ENCODE results near the gene CYP2C19.
"Not testable (repeated sequence)": the region's sequence is repeated elsewhere in the genome, so short reads cannot be mapped to it uniquely, and the experiment has no call there.

CYP2C19 gene

DNA sequence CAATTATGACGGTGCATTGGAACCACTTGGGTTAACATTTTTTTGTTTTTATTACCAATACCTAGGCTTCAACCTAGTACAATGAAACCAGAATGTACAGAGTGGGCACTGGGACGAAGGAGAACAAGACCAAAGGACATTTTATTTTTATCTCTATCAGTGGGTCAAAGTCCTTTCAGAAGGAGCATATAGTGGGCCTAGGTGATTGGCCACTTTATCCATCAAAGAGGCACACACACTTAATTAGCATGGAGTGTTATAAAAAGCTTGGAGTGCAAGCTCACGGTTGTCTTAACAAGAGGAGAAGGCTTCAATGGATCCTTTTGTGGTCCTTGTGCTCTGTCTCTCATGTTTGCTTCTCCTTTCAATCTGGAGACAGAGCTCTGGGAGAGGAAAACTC, at the start of gene CYP2C19:
Gene CYP2C19 (plus strand): TSS at position 289 of the 400 bp plus-strand sequence. CDS start 25 bp downstream, at position 314.
- no peak for DNase-seq

DNA sequence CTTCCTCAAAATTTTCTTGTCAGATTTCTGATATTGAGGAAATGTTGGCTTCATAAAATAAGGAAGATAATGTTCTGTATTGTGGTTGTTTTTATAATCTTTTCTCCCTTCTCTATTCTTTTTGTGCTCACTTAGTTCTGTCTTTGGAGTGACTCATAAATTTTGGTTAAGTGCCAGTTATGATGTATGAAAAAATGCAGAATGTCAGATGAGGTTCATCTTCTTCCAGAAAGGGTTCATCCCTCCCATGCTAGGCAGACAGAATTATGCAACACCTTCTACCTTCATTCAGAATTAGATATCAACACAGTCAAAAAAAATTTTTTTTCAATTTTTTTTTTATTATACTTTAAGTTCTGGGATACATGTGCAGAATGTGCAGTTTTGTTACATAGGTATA, 36.6 kb upstream of the CYP2C19 start:
- DNase-seq: no peak

DNA sequence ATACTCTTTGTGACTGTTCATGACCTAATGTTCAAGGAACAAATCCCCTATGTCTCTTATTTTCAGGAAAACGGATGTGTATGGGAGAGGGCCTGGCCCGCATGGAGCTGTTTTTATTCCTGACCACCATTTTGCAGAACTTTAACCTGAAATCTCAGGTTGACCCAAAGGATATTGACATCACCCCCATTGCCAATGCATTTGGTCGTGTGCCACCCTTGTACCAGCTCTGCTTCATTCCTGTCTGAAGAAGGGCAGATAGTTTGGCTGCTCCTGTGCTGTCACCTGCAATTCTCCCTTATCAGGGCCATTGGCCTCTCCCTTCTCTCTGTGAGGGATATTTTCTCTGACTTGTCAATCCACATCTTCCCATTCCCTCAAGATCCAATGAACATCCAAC, 27.3 kb upstream of the CYP2C19 start:
- no peak for DNase-seq

DNA sequence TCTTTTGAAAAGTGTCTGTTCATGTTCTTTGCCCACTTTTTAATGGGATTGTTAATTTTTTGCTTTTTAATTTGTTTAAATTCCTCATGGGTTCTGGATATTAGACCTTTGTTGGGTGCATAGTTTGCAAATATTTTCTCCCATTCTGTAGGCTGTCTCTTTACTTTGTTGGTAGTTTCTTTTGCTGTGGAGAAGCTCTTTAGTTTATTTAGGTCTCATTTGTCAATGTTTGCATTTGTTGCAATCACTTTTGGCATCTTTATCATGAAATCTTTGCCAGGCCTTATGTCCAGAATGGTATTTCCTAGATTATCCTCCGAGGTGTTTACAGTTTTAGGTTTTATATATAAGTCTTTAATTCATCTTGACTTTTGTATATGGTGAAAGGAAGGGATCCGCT, 23.9 kb upstream of the CYP2C19 start:
- DNase-seq: no peak

DNA sequence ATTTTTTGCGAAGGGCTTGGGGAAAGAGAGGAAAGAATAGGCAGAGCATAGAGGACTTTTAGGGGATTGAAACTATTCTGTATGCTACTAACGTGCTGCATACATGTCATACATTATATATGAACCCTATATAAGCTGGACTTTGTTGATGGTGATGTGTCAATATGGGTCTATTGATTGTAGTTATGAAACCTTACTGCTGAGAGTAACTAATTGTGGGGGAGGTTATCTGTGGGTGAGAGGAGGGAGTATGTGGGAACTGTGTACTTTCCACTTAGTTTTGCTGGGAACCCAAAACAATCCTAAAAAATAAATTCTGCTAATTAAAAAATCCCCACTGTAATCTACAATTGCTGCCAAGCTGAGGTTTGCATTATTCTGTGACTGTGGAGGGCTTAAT, 15.3 kb upstream of the CYP2C19 start:
- no peak for DNase-seq

DNA sequence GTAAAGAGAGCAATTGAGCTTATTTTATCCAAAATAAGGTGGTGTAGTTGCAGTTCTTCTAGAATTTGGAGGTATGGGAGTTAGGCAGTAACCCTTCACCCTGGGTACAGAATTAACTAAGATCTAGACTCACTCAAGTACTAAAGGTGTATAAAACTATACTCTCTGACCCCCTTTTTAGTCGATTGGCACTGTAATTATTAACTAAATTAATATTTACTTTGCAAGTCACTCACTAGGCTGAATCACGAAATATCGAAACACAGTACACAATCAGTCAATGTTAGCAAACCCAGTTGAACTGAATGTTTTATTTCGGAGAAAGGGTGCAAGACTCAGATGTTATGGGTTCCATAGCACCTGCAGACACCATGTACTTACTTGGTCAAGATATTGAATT, 14.6 kb upstream of the CYP2C19 start:
- DNase-seq: no peak

DNA sequence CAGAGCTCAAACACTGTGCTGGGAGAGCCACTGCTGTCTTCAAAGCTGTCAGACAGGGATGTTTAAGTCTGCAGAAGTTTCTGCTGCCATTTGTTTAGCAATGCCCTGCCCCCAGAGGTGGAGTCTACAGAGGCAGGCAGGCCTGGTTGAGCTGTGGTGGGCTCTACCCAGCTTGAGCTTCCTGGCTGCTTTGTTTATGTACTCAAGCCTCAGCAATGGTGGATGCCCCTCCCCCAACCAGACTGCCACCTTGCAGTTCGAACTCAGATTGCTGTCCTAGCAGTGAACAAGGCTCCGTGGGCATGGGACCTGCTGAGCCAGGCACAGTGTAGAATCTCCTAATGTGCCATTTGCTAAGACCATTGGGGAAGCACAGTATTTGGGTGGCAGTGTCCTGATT, 4.6 kb upstream of the CYP2C19 start:
- no peak for DNase-seq

DNA sequence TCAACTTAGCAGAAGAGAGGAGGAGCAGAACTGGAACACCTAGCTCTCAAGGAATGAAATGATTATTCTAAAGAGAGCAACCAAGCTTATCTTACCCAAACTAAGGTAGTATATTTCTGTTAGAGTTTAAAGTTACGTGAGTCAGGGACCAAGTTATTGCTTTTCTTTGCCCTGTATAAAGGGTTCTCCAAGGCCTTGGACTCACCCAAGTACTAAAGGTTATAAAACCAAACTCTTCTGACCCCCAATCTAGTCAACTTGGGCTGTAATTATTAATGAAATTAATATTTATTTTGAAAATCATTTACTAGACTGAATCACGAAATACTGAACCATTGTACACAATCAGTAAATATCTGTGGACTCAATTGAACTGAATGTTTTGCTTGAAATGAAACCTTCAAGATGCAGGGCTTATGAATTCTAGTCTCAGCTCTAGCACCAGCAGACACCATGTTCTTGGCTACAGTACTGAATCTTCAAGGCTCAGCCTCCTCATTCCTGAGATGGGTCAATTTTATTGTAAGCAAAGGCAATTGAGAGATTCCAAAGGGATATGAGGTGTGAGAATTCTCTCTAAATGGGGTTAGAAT, 1.8 kb upstream of the CYP2C19 start:
- DNase-seq: no peak

DNA sequence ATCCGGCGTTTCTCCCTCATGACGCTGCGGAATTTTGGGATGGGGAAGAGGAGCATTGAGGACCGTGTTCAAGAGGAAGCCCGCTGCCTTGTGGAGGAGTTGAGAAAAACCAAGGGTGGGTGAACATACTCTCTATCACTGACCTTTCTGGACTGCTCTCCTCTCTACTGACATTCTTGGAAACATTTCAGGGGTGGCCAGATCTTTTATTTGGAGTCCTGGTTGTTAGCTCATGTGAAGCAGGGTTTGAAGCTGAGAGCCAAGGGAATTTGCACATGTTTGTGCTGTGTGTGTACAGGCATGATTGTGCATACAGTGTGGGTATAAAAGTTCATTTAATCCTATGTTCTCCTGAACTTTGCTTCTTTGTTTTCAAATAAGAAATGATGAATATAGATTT, 12.9 kb downstream of the CYP2C19 start:
- DNase-seq: not testable (repeated sequence)

DNA sequence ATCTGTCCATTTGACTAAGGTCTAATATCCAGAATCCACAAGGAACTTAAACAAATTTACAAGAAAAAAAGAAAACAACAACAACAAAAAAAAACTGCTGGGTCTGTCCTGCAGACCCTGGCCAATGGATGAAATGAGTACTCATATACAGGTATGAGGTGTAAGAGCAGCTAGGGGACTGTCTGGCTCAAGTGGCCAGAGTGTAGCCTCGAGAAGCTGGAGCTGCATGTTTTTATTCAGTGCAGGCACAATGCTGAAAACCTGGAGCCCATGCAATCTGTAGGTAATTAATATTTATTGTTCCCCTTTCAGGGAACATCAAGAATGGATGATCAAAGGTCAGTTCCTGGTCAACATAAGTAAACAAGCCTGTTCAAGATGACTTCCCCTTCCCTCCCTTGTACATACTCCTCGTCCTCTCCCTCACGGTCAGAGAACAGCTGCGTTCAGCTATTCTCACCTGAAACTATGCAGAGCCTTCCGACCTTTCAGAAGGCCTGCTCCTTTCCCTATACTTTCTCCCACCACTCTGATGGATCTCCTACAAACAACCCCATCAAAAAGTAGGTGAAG, 15.5 kb downstream of the CYP2C19 start:
- no peak for DNase-seq

DNA sequence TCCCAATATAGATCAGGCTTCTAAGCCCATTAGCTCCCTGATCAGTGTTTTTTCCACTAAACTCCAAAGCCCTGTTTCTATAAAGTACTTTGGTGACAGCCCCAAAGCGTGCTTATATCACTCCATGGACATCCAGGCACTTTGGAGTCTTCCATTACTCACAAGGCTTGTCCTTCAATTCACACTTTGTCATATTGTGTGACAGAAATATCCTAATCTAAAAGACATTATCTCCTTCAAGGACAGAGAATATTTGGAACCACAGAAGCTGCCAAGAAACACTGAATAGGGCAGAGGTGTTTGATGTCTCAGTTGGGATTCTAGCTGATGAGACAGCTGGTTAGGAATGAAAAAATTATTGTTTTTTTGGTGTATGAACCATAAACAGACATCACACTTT, 18.4 kb downstream of the CYP2C19 start:
- DNase-seq: no peak

DNA sequence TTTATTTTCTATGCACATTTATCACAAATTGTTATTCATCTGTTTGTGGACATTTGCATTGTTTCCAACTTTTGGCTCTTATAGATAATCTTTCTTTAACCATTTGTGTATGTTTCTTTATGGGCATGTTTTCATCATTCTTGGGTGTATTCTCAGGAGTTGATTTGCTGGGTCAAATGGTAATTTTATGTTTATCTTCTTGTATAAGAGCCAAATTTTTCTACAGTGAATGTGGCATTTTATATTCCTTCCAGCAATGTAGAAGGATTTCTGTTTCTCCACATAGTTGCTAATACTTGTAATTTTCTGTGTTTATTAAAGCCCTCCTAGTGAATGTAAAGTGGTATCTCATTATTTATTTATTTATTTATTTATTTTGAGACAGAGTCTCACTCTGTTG, 21.8 kb downstream of the CYP2C19 start:
- DNase-seq: no peak

DNA sequence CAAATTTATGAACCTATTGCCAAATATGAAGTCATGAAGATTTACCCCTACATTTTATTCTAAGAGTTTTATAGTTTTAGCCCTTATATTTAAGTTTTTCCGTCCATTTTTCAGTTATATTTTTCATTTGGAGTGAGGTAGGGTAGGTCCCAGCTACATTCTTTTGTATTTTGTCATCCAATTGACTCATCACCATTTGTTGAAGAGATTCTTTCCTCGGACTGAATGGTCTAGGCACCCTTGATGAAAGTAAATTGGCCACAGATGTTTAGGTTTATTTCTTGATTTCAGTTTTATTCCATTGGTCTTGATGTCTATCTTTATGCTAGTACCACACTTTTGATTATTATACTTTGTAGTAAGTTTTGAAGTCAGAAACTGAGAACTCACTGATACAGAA, 22.7 kb downstream of the CYP2C19 start:
- DNase-seq: no peak

DNA sequence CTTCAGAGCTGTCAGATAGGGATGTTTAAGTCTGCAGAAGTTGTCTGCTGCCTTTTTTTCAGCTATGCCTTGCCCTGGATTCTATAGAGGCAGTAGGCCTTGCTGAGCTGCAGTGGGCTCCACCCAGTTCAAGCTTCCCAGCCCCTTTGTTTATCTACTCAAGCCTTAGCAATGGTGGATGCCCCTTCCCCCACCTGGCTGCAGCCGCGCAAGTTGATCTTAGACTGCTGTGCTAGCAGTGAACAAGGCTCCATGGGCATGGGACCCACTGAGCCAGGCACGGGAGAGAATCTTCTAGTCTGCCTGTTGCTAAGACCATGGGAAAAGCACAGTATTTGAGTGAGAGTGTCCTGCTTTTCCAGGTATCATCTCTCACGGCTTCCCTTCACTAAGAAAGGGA, 38.1 kb downstream of the CYP2C19 start:
- not testable (repeated sequence) for DNase-seq

DNA sequence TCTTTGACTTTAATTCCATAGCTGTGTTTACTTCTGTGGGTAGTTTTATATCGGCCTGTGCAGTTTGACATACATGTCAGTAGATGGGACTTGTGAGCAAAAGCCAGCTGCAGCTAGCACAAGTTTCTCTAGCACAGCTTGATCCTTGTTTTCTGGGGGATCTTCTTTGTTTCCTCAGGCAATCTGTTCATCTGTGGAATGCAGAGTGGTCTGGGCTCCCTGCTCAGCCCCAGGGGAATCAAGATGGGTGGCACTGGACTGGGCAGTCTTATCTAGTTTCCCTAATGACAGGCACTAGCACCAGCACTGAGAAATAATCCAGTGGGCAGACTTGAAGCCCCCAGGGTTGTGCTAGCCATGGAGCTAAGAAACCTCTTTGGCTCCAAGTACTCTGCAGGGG, 40.8 kb downstream of the CYP2C19 start:
- no peak for DNase-seq

DNA sequence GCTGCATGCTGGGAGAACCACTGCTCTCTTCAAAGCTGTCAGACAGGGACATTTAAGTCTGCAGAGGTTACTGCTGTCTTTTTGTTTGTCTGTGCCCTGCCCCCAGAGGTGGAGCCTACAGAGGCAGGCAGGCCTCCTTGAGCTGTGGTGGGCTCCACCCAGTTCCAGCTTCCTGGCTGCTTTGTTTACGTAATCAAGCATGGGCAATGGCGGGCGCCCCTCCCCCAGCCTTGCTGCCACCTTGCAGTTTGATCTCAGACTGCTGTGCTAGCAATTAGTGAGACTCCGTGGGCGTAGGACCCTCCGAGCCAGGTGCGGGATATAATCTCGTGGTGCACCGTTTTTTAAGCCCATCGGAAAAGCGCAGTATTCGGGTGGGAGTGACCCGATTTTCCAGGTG, 67.5 kb downstream of the CYP2C19 start:
- DNase-seq: not testable (repeated sequence)

DNA sequence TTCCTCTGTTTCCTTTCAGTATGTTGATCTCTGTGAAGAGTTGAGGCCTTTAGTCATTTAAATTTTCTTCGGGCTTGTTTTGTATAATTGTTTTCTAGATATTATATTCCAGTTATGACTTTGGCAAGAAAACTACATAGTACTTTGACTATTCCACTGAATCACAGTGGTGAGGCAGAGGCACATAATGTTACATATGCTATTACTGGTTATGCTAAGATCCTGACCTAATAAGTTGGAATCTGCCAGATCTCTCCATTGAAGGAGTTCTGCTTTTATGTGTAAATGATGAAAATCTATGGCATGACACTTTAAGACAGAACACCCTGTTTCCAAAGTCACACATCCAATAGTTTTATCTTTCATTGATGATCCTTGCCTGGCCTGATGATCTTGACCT, 83.7 kb downstream of the CYP2C19 start:
- DNase-seq: no peak

DNA sequence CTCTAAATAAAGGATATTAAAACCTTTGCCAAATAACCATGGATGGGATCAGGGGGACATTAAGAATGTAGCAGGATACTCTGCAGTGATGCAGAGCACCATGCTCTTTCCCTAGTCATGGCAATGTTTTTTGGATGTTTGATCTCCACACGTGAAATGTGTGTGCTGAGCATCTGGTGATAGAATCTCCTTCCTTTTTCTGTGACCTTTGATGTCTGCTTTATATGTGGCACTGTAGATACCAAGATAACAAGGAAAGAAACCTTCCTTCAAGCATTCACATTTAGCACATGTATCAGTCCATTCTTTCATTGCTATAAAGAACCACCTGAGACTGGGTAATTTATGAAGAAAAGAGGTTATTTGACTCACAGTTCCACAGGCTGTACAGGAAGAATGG, 88.3 kb downstream of the CYP2C19 start:
- no peak for DNase-seq

DNA sequence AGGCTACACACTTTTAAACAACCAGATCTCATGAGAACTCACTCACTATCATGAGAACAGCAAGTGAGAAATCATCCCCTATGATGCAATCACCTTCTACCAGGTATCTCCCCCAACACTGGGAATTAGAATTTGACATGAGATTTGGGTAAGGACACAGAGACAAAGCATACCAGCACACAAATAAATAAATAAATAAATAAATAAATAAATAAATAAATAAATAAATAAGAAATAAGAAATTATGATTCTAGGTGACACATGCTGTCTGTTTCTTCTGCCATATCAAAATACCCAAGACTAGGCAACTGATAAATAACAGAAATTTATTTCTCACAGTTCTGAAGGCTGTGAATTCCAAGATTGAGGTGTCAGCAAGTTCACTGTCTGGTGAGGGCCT, 88.8 kb downstream of the CYP2C19 start:
- no peak for DNase-seq

DNA sequence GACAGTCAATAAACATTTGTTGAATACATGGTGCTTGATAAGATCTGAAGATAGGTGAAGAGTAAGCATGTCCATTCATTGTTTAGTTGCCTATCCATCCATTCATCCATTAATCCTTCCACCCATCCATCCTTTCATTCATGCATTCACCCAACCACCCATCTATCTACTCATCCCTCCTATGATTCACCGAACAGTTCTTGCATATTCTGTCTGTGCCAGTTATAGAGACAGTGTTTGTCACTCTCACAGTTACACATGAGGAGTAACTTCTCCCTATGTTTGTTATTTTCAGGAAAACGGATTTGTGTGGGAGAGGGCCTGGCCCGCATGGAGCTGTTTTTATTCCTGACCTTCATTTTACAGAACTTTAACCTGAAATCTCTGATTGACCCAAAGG, 90.0 kb downstream of the CYP2C19 start:
- DNase-seq: no peak

DNA sequence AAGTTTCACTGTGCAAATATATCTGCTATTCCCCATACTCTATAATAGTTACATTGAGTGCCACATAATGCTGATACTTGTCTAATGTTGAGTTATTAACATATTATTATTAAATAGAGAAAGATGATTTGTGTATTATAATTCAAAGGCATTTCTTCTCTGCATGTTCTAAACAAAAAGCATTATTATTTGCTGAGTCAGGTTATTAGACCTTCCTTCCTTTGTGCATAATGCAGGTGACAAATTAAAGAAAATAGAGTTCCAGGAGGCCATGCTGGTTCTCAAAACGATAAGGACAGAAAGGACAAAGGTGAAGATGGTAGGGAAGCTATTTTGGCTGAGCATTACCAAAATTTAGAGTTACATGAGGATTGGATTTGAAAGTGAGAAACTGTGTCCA, 90.6 kb downstream of the CYP2C19 start:
- DNase-seq: no peak

DNA sequence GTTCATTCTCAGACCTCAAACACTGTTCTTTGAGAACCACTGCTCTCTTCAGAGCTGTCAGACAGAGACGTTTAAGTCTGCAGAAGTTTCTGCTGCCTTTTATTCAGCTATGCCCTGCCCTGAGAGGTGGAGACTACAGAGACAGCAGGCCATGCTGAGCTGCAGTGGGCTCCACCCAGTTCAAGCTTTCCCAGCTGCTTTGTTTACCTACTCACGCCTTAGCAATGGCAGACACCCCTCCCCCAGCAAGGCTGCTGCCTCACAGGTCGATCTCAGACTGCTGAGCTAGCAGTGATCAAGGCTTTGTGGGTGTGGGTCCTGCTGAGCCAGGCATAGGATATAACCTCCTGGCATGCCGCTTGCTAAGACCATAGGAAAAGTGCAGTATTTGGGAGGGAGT, 95.5 kb downstream of the CYP2C19 start:
- DNase-seq: no peak

DNA sequence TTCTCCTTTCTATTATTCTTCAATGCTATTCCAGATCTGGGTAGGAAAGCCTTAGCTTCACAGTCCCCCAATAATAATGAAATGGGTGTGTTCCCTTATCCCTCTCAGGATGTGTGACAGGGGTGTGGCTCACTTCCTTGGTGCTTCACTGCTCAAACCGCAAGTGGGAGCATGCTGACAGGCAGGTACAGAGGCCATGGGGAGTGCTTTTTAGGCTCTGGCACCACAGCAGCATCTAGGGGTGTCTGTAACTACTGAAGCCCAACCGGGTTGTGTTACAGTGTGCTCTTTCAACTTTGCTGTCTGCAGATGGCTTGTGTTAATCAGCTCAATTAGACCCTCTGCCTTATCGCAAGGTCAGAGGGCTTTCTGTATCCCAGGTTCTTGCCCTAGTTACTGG, 96.6 kb downstream of the CYP2C19 start:
- DNase-seq: no peak

DNA sequence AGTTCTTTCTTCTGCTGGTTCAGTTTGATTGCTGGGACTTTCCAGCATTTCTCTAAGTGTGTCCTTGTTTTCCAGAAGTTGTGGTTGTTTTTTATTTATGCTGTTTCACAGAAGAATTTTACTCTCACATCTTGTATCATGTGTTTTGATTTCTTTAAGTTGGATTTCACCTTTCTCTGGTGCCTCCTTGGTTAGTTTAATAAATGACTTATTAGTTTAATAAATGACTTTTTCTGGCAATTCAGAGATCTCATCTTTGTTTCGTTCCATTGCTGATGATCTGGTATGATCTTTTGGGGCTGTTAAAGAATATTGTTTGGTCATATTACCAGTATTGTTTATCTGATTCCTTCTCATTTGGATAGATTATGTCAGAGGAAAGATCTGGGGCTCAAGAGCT, 116.2 kb downstream of the CYP2C19 start:
- DNase-seq: no peak

DNA sequence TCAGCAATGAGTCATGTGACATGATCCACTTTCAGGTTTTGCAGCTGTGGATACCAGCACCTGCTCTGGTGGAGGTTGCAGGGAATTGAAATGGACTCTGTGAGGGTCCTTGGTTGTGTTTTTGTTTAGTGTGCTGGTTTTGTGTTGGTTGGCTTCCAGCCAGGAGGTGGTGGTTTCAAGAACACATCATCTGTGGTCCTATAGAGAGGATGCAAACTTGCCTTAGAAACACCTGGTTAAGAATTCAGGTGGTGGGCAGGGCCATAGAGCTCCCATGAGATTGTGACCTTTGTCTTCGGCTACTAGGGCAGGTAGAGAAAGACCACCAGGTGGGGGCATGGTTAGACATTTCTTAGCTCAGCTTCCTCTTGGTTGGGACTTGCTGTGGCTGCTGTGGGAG, 116.7 kb downstream of the CYP2C19 start:
- no peak for DNase-seq
